Fibroblast of lung (primary cell): Measurements from ENCODE around the gene PROSER1. TPM values are rescaled to one million over a fixed set of nuclear protein-coding genes. Genes with fewer than 3 reads are reported as not detected.

ENCODE experiments used
- DNase-seq, 2 donors: peaks; one replicate each; pipeline versions ENCODE4 v3.0.0 to v3.0.0-alpha.2; 2010; ENCODE audit warnings: low read depth in 2 of 2
- H2AFZ ChIP-seq: 2 replicates; pipeline ENCODE4 v1.5.1; 2012; ENCODE audit warnings: low read length, control low read depth, inconsistent platforms
- H3K27ac ChIP-seq: 2 replicates; pipeline ENCODE4 v1.5.1; 2011; ENCODE audit warnings: low read length, control low read depth; ENCODE audit not compliant: insufficient read depth
- H3K27me3 ChIP-seq: 2 replicates; pipeline ENCODE4 v1.5.1; 2011; ENCODE audit warnings: mild to moderate bottlenecking, low read length; ENCODE audit not compliant: control insufficient read depth, insufficient read depth
- H3K36me3 ChIP-seq: 2 replicates; pipeline ENCODE4 v1.5.1; 2011; ENCODE audit warnings: low read length; ENCODE audit not compliant: control insufficient read depth, insufficient read depth
- H3K4me1 ChIP-seq: 2 replicates; pipeline ENCODE4 v1.5.1; 2011; ENCODE audit warnings: low read length; ENCODE audit not compliant: control insufficient read depth, insufficient read depth; ENCODE audit errors: extremely low read depth
- H3K4me2 ChIP-seq: 2 replicates; pipeline ENCODE4 v1.5.1; 2011; ENCODE audit warnings: low read length, control low read depth; ENCODE audit not compliant: insufficient read depth; ENCODE audit errors: extremely low read depth
- H3K4me3 ChIP-seq, 4 experiments: fragments of 200-600 bp in 1 of 4; sonication (generic) in 1 of 4; replicated peaks in 1 of 4; 2 replicates each; pipeline ENCODE4 v1.5.1; 2011 to 2016; ENCODE audit warnings: low read length in 4 of 4, low read depth in 3 of 4, mild to moderate bottlenecking in 3 of 4, control low read depth in 2 of 4, inconsistent platforms in 1 of 4, mixed read lengths in 1 of 4; ENCODE audit not compliant: insufficient read depth in 1 of 4; ENCODE audit errors: control extremely low read depth in 1 of 4
- H3K79me2 ChIP-seq: 2 replicates; pipeline ENCODE4 v1.5.1; 2012; ENCODE audit warnings: mild to moderate bottlenecking, low read length, inconsistent platforms; ENCODE audit not compliant: control insufficient read depth, insufficient read depth
- H3K9ac ChIP-seq: 2 replicates; pipeline ENCODE4 v1.5.1; 2011; ENCODE audit warnings: mild to moderate bottlenecking, low read length, control low read depth; ENCODE audit not compliant: insufficient read depth
- H3K9me3 ChIP-seq: 2 replicates; pipeline ENCODE4 v1.5.1; 2012; ENCODE audit warnings: low read depth, low read length; ENCODE audit not compliant: control insufficient read depth, insufficient read depth
- H4K20me1 ChIP-seq: 2 replicates; pipeline ENCODE4 v1.5.1; 2011; ENCODE audit warnings: low read length; ENCODE audit not compliant: control insufficient read depth, insufficient read depth; ENCODE audit errors: extremely low read depth
- EZH2 ChIP-seq: IDR thresholded peaks from 2 replicates; pipeline ENCODE4 v1.5.1; 2012; ENCODE audit warnings: low read length, control low read depth, mild to moderate bottlenecking; ENCODE audit errors: missing control alignments
- polyA plus RNA-seq, 2 donors: library from polyadenylated mRNA; depleted of rRNA in 1 of 2; stranded (reverse) in 1 of 2; unstranded in 1 of 2; fragments of >200 nt; gene quantifications; 2 replicates each; pipeline ENCODE4 v1.2.1, GENCODE V29; 2011 to 2012; ENCODE audit warnings: missing spikeins in 1 of 2
- total RNA-seq: library from RNA; depleted of rRNA; stranded (reverse); fragments of >200 nt; gene quantifications from 2 replicates; pipeline ENCODE4 v1.2.1, GENCODE V29; 2014
- TF ChIP-seq, protein P1 (sequence below), 2 donors: IDR thresholded peaks in 1 of 2; conservative IDR thresholded peaks in 1 of 2; 1 replicate in 1 of 2; 2 replicates in 1 of 2; pipeline ENCODE4 v1.5.1; 2011 to 2012; ENCODE audit warnings: low read length in 2 of 2, control low read depth in 1 of 2, inconsistent platforms in 1 of 2, low read depth in 1 of 2, mild to moderate bottlenecking in 1 of 2

Gene PROSER1
- total and polyA plus RNA-seq, 2 donors (not counting 1 experiment from before 2014, with no cell fraction given), result 9.5 to 13.9 TPM

DNA sequence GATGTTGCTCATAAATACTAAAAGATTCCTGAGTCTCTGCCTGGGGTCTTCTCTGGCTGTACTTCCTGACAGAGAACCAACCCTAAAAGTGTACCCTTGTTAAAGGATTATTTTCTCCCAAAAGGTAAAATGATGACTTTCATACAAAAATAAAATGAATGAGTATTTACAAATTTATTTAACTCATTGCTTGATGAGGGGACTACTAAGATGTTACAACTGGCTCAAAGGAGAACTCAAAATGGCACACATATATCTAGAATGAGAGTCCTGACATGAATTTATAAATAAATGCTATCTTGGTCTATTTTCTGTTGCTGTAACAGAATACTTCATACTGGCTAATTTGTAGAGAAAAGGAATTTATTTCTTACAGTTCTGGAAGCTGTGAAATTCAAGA lies 77.7 kb downstream of the PROSER1 start:
- Histone ChIP-seq H3K9ac (no peak overlapping the region), H2AFZ (no peak overlapping the region), H4K20me1 (no peaks in the 10 kb centered on the region), H3K36me3 (no peaks in the 10 kb centered on the region), H3K79me2 (no peaks in the 10 kb centered on the region), H3K9me3 (no peaks in the 10 kb centered on the region), H3K4me3 (no peak overlapping the region), H3K4me2 (no peak overlapping the region), H3K27ac (no peak overlapping the region), H3K27me3 (no peaks in the 10 kb centered on the region), H3K4me1 (no peaks in the 10 kb centered on the region)
- no peak for TF ChIP-seq EZH2
- TF ChIP-seq, protein P1, sequence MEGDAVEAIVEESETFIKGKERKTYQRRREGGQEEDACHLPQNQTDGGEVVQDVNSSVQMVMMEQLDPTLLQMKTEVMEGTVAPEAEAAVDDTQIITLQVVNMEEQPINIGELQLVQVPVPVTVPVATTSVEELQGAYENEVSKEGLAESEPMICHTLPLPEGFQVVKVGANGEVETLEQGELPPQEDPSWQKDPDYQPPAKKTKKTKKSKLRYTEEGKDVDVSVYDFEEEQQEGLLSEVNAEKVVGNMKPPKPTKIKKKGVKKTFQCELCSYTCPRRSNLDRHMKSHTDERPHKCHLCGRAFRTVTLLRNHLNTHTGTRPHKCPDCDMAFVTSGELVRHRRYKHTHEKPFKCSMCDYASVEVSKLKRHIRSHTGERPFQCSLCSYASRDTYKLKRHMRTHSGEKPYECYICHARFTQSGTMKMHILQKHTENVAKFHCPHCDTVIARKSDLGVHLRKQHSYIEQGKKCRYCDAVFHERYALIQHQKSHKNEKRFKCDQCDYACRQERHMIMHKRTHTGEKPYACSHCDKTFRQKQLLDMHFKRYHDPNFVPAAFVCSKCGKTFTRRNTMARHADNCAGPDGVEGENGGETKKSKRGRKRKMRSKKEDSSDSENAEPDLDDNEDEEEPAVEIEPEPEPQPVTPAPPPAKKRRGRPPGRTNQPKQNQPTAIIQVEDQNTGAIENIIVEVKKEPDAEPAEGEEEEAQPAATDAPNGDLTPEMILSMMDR (conservative IDR thresholded peaks at IDR 0.05 in 1 of 2, IDR thresholded peaks at IDR 0.05 in 1 of 2; ENCODE audit: low read depth in 1 of 2, low read length in 2 of 2), result no peak
- no peak for DNase-seq

Other genes starting within 250 kb of the PROSER1 start
- gene STOML3, start 47.3 kb downstream of the PROSER1 start, total RNA-seq, result not detected in 2 replicates
- not detected in 2 replicates for gene STOML3, start 47.3 kb downstream of the PROSER1 start, polyA plus RNA-seq
- gene NHLRC3, start 367 bp upstream of the PROSER1 start, total RNA-seq, result 21.6 and 24.3 TPM in 2 replicates
- gene NHLRC3, start 367 bp upstream of the PROSER1 start, polyA plus RNA-seq, result 7.5 and 9.8 TPM in 2 replicates